Activated CD4-positive, alpha-beta T cell treated with anti-CD3 and anti-CD28 coated beads for 36 hours (primary cell): ENCODE data around the gene ZNF598. TPM values are rescaled to one million over a fixed set of nuclear protein-coding genes. Genes with fewer than 3 reads are reported as not detected.
"Not testable (repeated sequence)": the region's sequence is repeated elsewhere in the genome, so short reads cannot be mapped to it uniquely, and the experiment has no call there.

Source experiments
- ATAC-seq: fragments of 200-7000 bp; cut with Tn5 transposase; one replicate; pipeline ENCODE4 v1.10.0; 2021; ENCODE audit warnings: mild to moderate bottlenecking, moderate library complexity
- CTCF ChIA-PET: fragments of 350-600 bp; sonication (Branson Sonifier 250); formaldehyde crosslinking; loops from one replicate; lab custom pipeline; 2021; ENCODE audit warnings: antibody characterized with exemption; lab: Charles Lee
- POLR2A ChIA-PET: fragments of 350-600 bp; sonication (Branson Sonifier 250); formaldehyde crosslinking; loops from one replicate; lab custom pipeline; 2021; ENCODE audit warnings: antibody characterized with exemption, inconsistent platforms; lab: Charles Lee
- DNase-seq: peaks from one replicate; pipeline ENCODE4 v3.0.0-alpha.2; 2020
- H3K27ac Mint-ChIP-seq: one replicate; pipeline ENCODE4 v1.8.0; 2021; ENCODE audit warnings: mixed read lengths
- H3K27me3 Mint-ChIP-seq: one replicate; pipeline ENCODE4 v1.8.0; 2021; ENCODE audit warnings: mixed read lengths
- H3K36me3 Mint-ChIP-seq: one replicate; pipeline ENCODE4 v1.8.0; 2021; ENCODE audit warnings: low read depth, mixed read lengths
- H3K4me1 Mint-ChIP-seq: one replicate; pipeline ENCODE4 v1.8.0; 2021; ENCODE audit warnings: mixed read lengths
- H3K4me3 Mint-ChIP-seq: one replicate; pipeline ENCODE4 v1.8.0; 2021; ENCODE audit warnings: mild to moderate bottlenecking, moderate library complexity, mixed read lengths
- H3K9me3 Mint-ChIP-seq: one replicate; pipeline ENCODE4 v1.8.0; 2021; ENCODE audit warnings: low read depth, mixed read lengths
- intact Hi-C, 2 experiments: fragments of 100-400 bp; cut with DNase I in 1 of 2; cut with micrococcal nuclease in 1 of 2; formaldehyde crosslinking; loops; one replicate each; pipeline versions ENCODE4 v1.14.2 to v1.15.1; 2022 to 2024; cut with DNase I, micrococcal nuclease
- total RNA-seq, 2 experiments: library from RNA; stranded (reverse); gene quantifications; one replicate each; pipeline ENCODE4 v1.2.3, GENCODE V29; 2021

ZNF598 gene
- total RNA-seq, 2 experiments from 2014 or later: 64.6 to 69.8 TPM

DNA sequence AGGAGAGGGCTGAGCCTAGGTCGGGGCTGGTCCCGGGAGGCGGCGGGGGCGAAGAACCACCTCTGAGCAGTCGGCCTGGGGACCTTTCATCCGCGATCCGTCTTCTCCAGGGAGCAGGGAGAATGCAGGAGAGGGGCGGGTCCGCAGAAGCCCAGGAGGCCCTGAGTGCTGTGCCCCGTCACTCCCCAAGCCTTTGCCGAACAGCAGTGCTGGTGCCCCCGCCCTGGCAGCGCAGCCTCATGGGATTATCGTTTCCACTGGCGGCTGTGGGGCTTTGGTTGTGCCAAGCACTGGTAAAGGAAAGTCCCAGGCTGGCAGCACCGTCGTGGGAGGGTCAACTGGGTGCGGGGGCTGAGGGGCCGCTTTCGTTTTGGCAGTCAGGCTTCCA lies 37.1 kb downstream of the ZNF598 start:
- Mint-ChIP-seq H3K36me3 (peaks cover 36% of the 10 kb centered on the region), H3K27ac (peak overlapping the region; percentile 31), H3K9me3 (no peaks in the 10 kb centered on the region), H3K27me3 (no peaks in the 10 kb centered on the region), H3K4me1 (peaks cover 16% of the 10 kb centered on the region), H3K4me3 (peak overlapping the region; percentile 99)
- ChIA-PET CTCF (interaction anchor here (0.9 to 1.0 kb wide), 2 partner anchors 10 to 12 kb away, joined by 3 read pairs; partner anchors contain the start of gene GFER), POLR2A (interaction anchor here (0.8 to 2.3 kb wide), 2 partner anchors 12 to 29 kb away, joined by 5 to 14 read pairs; partner anchors contain the start of gene MSRB1)
- intact Hi-C loops: loop anchor here (1.0 to 5.0 kb wide), 6 partner anchors 12 to 552 kb away; partner anchors contain the start of genes GFER (in 1 of the 2), NTHL1 (in 1 of the 2), RNPS1 (in 1 of the 2) and SYNGR3 (in 1 of the 2)
- ATAC-seq (peak; percentile 3), DNase-seq (peak; percentile 47)

DNA sequence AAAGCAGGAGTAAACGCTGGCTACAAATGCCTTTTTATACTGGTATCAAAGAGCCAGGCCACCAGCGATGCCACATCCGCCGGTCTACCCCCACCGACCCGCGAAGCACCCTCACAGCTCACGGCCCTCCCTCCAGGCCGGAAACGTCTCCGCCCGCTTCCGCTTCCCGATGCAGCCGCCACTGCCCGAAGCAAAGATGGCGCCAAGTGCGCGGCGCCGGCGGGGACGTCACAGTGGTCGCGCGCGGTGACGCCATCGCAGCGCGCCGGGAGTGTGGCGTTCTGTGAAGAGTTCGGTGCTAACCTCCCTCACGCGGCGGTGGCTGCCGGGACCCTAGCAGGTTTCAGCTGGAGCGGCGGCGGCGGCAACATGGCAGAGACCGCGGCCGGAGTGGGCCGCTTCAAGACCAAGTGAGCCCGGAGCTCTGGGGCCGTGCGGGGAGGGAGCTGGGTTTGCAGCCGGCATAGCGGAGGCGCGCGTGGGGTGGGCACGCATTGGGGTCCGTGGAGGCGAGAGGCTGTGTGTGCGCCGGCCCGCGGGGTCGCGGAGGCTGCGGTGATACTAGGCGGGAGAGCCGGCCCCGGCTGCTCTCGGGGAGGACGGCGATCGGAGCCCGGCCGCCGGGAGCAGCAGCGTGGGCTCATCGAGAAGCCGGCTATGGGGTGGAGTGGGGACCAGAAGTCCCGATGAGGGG lies 37.7 kb downstream of the ZNF598 start, which contains the start of gene TBL3:
Gene TBL3, plus strand, starts transcription at position 258 of the 694 bp plus-strand sequence. Its CDS starts 112 bp downstream, at position 370.
- H3K4me1 Mint-ChIP-seq: peaks cover 16% of the 10 kb centered on the region

GRCh38 chr16:1968146-1968953 lies 41.3 kb downstream of the ZNF598 start:
- H3K4me3 Mint-ChIP-seq: no peak overlapping the region
- peaks cover 26% of the 10 kb centered on the region for H3K4me1 Mint-ChIP-seq
- H3K27ac Mint-ChIP-seq: no peak overlapping the region
- ChIA-PET POLR2A (no interaction called here), CTCF (no interaction called here)
- H3K9me3 Mint-ChIP-seq: no peaks in the 10 kb centered on the region
- H3K27me3 Mint-ChIP-seq: no peaks in the 10 kb centered on the region
- intact Hi-C loops: no loop called here
- no peak for ATAC-seq
- peaks cover 37% of the 10 kb centered on the region for H3K36me3 Mint-ChIP-seq
- DNase-seq: no peak

More for the DNA sequence above, 37.7 kb downstream of the ZNF598 start, which contains the start of gene TBL3:
- DNase-seq: peak; percentile 98
- CTCF ChIA-PET: interaction anchor here (0.9 to 1.8 kb wide), 5 partner anchors 11 to 29 kb away, joined by 3 to 8 read pairs (median 4); partner anchors contain the start of genes GFER and MSRB1
- peak; percentile 97 for ATAC-seq
- peak within 1 kb of the TSS; percentile 99 for H3K4me3 Mint-ChIP-seq
- peaks cover 33% of the 10 kb centered on the region for H3K36me3 Mint-ChIP-seq
- POLR2A ChIA-PET: interaction anchor here (0.8 to 2.3 kb wide), 4 partner anchors 11 to 189 kb away, joined by 5 to 14 read pairs (median 7); partner anchors contain the start of genes MSRB1, NUBP2, SPSB3 and TRAF7
- intact Hi-C loops: loop anchor here (1.0 to 5.0 kb wide), 10 partner anchors 12 to 552 kb away; partner anchors contain the start of genes MSRB1 (in 2 of the 2), E4F1 (in 1 of the 2), GFER (in 1 of the 2) and NTHL1 (in 1 of the 2)
- no peaks in the 10 kb centered on the region for H3K27me3 Mint-ChIP-seq
- H3K27ac Mint-ChIP-seq: peak within 1 kb of the TSS; percentile 99
- H3K9me3 Mint-ChIP-seq: no peaks in the 10 kb centered on the region

GRCh38 chr16:1966460-1966859 lies 43.2 kb downstream of the ZNF598 start, which contains the start of gene RNF151:
Gene RNF151 (plus strand): TSS chr16:1966856. CDS start chr16:1966882, 26 bp downstream.
- no peaks in the 10 kb centered on the region for H3K9me3 Mint-ChIP-seq
- peak within 1 kb of the TSS; percentile 94 for H3K27ac Mint-ChIP-seq
- ChIA-PET POLR2A (interaction anchor here (0.6 to 0.8 kb wide), 3 partner anchors 24 to 187 kb away, joined by 3 read pairs; partner anchors contain the start of gene MSRB1), CTCF (interaction anchor here (0.7 to 1.1 kb wide), 2 partner anchors 21 to 38 kb away, joined by 3 read pairs; no protein-coding TSS in a partner anchor)
- no peak for ATAC-seq
- peaks cover 33% of the 10 kb centered on the region for H3K4me1 Mint-ChIP-seq
- H3K36me3 Mint-ChIP-seq: peaks cover 48% of the 10 kb centered on the region
- peak within 1 kb of the TSS; percentile 96 for H3K4me3 Mint-ChIP-seq
- no peak for DNase-seq
- intact Hi-C loops: no loop called here
- H3K27me3 Mint-ChIP-seq: no peaks in the 10 kb centered on the region

DNA sequence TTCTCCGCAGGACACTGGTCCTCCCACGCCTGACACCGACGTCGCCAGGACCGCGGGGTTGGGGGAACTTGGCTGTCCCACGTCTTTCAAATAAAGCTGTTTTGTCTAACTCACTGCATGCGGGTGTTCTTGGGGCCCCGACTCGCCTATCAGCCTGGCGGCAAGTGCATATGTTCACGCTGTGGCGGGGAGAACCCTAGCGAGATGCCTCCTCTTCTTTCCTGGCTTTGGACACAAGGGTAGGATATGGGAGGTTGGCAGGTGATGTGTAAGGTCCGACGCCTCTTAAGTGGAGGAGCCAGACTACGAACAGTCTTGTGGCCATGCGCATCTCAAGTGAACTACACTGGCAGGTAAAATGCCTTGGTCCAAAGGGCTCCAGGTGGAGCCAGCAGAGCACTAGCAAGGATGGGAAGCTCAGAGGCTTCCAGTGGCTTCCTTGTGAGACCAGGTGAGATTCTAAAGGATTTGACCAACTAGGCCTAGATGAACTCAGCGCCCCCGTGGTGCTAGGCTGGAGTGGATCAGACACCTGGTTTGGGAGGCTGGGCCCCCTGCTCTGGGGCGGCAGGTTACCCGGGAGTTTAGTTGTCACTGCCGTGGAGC lies 44.1 kb downstream of the ZNF598 start:
- intact Hi-C loops: loop anchor here in 1 of 2 experiments (2.0 kb wide), 2 partner anchors 81 to 353 kb away; partner anchors contain the start of genes CRAMP1, IFT140, NTHL1 and TSC2
- peaks cover 49% of the 10 kb centered on the region for H3K36me3 Mint-ChIP-seq
- peak overlapping the region; percentile 94 for H3K27ac Mint-ChIP-seq
- peaks cover 35% of the 10 kb centered on the region for H3K4me1 Mint-ChIP-seq
- CTCF ChIA-PET: interaction anchor here (0.7 to 1.4 kb wide), 5 partner anchors 20 to 183 kb away, joined by 3 to 4 read pairs (median 3); partner anchors contain the start of genes NUBP2, SPSB3 and TSC2
- no peaks in the 10 kb centered on the region for H3K27me3 Mint-ChIP-seq
- POLR2A ChIA-PET: interaction anchor here (0.6 to 1.4 kb wide), 20 partner anchors 16 to 787 kb away, joined by 3 to 14 read pairs (median 4); partner anchors contain the start of genes GFER, JPT2, MSRB1 and NOXO1
- no peaks in the 10 kb centered on the region for H3K9me3 Mint-ChIP-seq
- DNase-seq (no peak), ATAC-seq (no peak)
- peak overlapping the region; percentile 96 for H3K4me3 Mint-ChIP-seq

DNA sequence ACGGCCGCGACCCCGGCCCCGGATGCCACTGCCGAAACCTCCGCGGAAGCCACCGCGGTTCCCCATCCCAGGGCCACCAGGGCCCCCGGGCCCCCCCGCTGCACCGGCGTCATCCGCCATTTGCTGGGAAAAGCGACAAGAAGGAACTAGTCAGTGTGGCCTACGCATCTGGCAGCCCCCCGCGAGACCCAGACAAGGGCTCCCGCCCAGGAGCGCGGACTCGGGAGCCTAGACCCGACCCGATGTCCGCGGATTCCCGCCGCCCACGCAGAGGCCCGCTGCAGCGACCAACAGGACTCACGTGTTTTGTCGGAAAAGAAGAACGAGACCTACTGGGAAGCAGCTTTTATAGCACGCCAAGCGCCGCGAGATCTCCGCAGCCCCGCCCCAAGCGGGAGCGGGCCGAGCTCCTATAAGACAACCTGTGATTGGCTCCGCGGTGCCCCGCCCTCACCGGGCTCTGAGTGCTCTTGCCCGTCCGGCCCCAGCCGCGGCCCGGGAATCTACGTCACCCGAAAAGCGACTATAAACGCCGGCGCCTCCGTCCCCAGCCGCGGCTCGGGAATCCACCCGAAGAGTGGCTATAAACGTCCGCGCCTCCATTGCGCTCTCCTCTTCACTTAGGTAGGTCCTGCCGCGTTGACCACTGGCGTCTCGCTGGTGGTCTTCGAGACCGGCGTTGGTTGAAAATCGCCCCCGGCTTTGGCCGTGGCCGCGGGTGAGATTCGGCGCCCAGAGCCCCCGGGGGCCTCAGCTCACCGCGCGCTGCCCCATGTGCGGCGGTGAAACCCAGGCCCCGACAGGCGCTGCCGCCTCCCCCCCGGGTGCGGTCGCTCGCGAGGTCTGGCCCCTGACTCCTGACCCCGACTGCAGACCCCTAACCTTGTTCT lies 44.9 kb downstream of the ZNF598 start, which contains the start of gene RPS2:
Gene RPS2, minus strand, starts transcription at position 321 of the 890 bp plus-strand sequence. Its CDS starts 201 bp downstream, at position 120.
- intact Hi-C loops: loop anchor here (1.0 to 5.0 kb wide), 9 partner anchors 21 to 655 kb away; partner anchors contain the start of genes CRAMP1 (in 1 of the 2), FAHD1 (in 1 of the 2), IFT140 (in 1 of the 2) and MSRB1 (in 1 of the 2)
- H3K27me3 Mint-ChIP-seq: no peaks in the 10 kb centered on the region
- H3K36me3 Mint-ChIP-seq: peaks cover 53% of the 10 kb centered on the region
- DNase-seq: peak; percentile 100
- peak within 1 kb of the TSS; percentile 96 for H3K4me3 Mint-ChIP-seq
- H3K27ac Mint-ChIP-seq: peak within 1 kb of the TSS; percentile 99
- H3K4me1 Mint-ChIP-seq: peaks cover 38% of the 10 kb centered on the region
- ChIA-PET POLR2A (interaction anchor here (0.6 to 1.4 kb wide), 22 partner anchors 10 to 788 kb away, joined by 3 to 14 read pairs (median 4); partner anchors contain the start of genes EME2, GFER, JPT2 and MAPK8IP3), CTCF (interaction anchor here (0.6 to 1.4 kb wide), 5 partner anchors 11 to 182 kb away, joined by 3 to 5 read pairs (median 3); partner anchors contain the start of genes NUBP2, SPSB3 and TSC2)
- ATAC-seq: peak; percentile 81
- no peaks in the 10 kb centered on the region for H3K9me3 Mint-ChIP-seq

GRCh38 chr16:1963806-1964505 lies 45.7 kb downstream of the ZNF598 start:
- ChIA-PET POLR2A (interaction anchor here (0.7 to 1.4 kb wide), 16 partner anchors 11 to 789 kb away, joined by 3 to 14 read pairs (median 4); partner anchors contain the start of genes EME2, GFER, MAPK8IP3 and MRPS34), CTCF (interaction anchor here (0.6 to 1.4 kb wide), 4 partner anchors 11 to 181 kb away, joined by 3 to 5 read pairs (median 4); partner anchors contain the start of genes NUBP2, SPSB3 and TSC2)
- H3K4me3 Mint-ChIP-seq: peak overlapping the region; percentile 96
- DNase-seq (peak; percentile 36), ATAC-seq (peak; percentile 0)
- peaks cover 38% of the 10 kb centered on the region for H3K4me1 Mint-ChIP-seq
- no peaks in the 10 kb centered on the region for H3K9me3 Mint-ChIP-seq
- intact Hi-C loops: loop anchor here (1.0 to 5.0 kb wide), 9 partner anchors 21 to 655 kb away; partner anchors contain the start of genes CRAMP1 (in 1 of the 2), FAHD1 (in 1 of the 2), IFT140 (in 1 of the 2) and MSRB1 (in 1 of the 2)
- no peaks in the 10 kb centered on the region for H3K27me3 Mint-ChIP-seq
- peak overlapping the region; percentile 99 for H3K27ac Mint-ChIP-seq
- peaks cover 53% of the 10 kb centered on the region for H3K36me3 Mint-ChIP-seq

GRCh38 chr16:1962161-1963153 lies 47.2 kb downstream of the ZNF598 start:
- H3K9me3 Mint-ChIP-seq, DNase-seq, ATAC-seq, CTCF ChIA-PET, H3K27me3 Mint-ChIP-seq: not testable (repeated sequence)
- Mint-ChIP-seq H3K36me3 (peaks cover 49% of the 10 kb centered on the region), H3K27ac (peak overlapping the region; percentile 99), H3K4me3 (peak overlapping the region; percentile 96), H3K4me1 (peaks cover 38% of the 10 kb centered on the region)
- POLR2A ChIA-PET: interaction anchor here (1.7 to 2.5 kb wide), 2 partner anchors 9 to 19 kb away, joined by 9 to 14 read pairs; partner anchors contain the start of genes MSRB1 and TBL3
- intact Hi-C loops: loop anchor here in 1 of 2 experiments (5.0 kb wide), 1 partner anchor 45 kb away; the partner anchor contains the start of gene ZNF598
